Nephron (organoid): Measurements from ENCODE around the gene SLC8A2.

Experiments
- H3K27ac Mint-ChIP-seq, 3 experiments: 2 replicates each; pipeline ENCODE4 v1.8.0; 2020; ENCODE audit warnings: mixed read lengths in 3 of 3, mild to moderate bottlenecking in 2 of 3, moderate library complexity in 1 of 3
- H3K27me3 Mint-ChIP-seq: 2 replicates; pipeline ENCODE4 v1.8.0; 2021; ENCODE audit warnings: low read depth, mild to moderate bottlenecking, moderate library complexity, mixed read lengths
- H3K36me3 Mint-ChIP-seq: 2 replicates; pipeline ENCODE4 v1.8.0; 2020; ENCODE audit warnings: low read depth, mixed read lengths
- H3K4me1 Mint-ChIP-seq: 2 replicates; pipeline ENCODE4 v1.8.0; 2020; ENCODE audit warnings: mixed read lengths
- H3K4me3 Mint-ChIP-seq, 3 experiments: 2 replicates each; pipeline ENCODE4 v1.8.0; 2020; ENCODE audit warnings: mild to moderate bottlenecking in 3 of 3, mixed read lengths in 3 of 3, moderate library complexity in 2 of 3
- H3K9me3 Mint-ChIP-seq: 2 replicates; pipeline ENCODE4 v1.8.0; 2020; ENCODE audit warnings: mixed read lengths
- TF ChIP-seq, protein P1 (sequence below), 3 experiments: fragments of 200-600 bp; sonication (generic); IDR thresholded peaks; one replicate each; pipeline ENCODE4 v1.5.0; 2021; ENCODE audit warnings: antibody characterized with exemption in 3 of 3; ENCODE audit not compliant: unreplicated experiment in 3 of 3

Gene SLC8A2

DNA sequence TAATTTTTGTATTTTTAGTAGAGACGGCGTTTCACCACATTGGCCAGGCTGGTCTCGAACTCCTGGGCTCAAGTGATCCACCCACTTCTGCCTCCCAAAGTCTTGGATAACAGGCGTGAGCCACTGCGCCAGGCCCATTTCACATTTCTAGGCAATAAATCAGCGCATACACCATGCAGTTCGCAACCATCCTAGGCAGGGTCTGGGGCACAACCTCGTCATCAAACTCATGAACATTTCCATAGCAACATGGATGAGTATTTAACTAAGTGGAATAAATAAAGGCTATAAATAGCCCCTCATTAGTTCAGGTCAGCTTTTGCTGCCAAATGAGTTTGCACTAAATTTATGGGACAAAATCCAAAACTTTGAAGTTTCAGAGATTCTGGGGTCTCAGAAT lies 60.6 kb downstream of the SLC8A2 start:
- H3K9me3 Mint-ChIP-seq = no peaks in the 10 kb centered on the region
- H3K27ac Mint-ChIP-seq = no peak overlapping the region
- H3K36me3 Mint-ChIP-seq = peaks cover 37% of the 10 kb centered on the region
- TF ChIP-seq, protein P1, sequence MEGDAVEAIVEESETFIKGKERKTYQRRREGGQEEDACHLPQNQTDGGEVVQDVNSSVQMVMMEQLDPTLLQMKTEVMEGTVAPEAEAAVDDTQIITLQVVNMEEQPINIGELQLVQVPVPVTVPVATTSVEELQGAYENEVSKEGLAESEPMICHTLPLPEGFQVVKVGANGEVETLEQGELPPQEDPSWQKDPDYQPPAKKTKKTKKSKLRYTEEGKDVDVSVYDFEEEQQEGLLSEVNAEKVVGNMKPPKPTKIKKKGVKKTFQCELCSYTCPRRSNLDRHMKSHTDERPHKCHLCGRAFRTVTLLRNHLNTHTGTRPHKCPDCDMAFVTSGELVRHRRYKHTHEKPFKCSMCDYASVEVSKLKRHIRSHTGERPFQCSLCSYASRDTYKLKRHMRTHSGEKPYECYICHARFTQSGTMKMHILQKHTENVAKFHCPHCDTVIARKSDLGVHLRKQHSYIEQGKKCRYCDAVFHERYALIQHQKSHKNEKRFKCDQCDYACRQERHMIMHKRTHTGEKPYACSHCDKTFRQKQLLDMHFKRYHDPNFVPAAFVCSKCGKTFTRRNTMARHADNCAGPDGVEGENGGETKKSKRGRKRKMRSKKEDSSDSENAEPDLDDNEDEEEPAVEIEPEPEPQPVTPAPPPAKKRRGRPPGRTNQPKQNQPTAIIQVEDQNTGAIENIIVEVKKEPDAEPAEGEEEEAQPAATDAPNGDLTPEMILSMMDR (IDR thresholded peaks at IDR 0.05; ENCODE audit: unreplicated experiment in 3 of 3) = no peak
- H3K4me3 Mint-ChIP-seq = no peak overlapping the region
- no peaks in the 10 kb centered on the region for H3K4me1 Mint-ChIP-seq
- H3K27me3 Mint-ChIP-seq = peaks cover 27% of the 10 kb centered on the region

DNA sequence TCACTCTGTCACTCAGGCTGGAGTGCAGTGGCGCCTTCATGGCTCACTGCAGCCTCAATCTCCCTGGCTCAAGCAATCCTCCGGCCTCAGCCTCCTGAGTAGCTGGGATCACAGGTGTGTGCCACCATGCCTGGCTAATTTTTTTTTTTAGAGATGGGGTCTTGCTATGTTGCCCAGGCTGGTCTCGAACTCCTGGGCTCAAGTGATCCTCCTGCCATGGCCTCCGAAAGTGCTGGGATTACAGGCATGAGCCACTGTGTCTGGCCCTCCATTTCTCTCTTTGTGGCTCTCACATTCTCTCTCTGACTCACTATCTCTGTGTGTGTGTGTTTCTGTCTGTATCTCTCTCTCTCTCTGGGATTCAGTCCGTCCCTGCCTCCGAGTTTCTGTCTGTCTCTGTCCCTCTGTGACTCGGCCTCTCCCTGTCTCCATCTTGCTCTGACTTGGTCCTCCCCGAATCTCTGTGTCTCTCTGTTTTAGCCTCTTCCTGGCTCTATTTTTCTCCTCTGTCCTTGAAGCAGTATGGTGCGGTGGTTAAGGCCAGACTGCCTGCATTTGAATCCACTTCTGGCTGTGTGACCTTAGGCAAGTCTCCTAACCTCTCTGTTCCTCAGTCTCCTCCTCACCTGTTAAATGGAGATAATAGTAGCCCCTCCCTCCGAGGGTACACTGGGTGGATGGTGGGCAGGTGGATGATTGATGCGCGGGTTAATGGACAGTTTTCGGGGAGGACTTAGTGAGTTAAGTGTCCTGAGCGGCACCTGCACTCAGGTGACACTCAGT lies 63.3 kb downstream of the SLC8A2 start:
- Mint-ChIP-seq H3K4me3 (no peak overlapping the region), H3K4me1 (no peaks in the 10 kb centered on the region), H3K9me3 (no peaks in the 10 kb centered on the region), H3K27ac (no peak overlapping the region), H3K36me3 (peaks cover 33% of the 10 kb centered on the region), H3K27me3 (peaks cover 25% of the 10 kb centered on the region)
- TF ChIP-seq, protein P1 (IDR thresholded peaks at IDR 0.05; ENCODE audit: unreplicated experiment in 3 of 3) = no peak

DNA sequence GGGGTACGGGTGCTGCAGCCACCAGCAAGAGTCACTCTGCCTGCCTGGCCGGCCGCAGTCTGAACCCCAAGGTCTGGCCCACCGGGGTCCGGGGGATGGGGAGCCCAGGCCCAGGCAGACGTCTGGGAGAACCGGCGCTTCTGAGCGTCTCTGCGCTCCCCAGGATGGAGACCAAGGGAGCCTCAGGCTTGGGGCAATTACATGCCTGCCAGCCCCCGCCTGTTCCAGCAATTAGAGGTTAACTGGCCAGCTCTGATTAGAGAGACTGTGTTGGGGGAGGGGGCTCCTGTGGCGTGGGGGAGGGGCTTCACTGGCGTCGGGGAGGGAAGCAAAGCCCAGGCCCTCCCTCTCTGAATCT lies 64.3 kb downstream of the SLC8A2 start:
- peaks cover 31% of the 10 kb centered on the region for H3K36me3 Mint-ChIP-seq
- peaks cover 25% of the 10 kb centered on the region for H3K27me3 Mint-ChIP-seq
- H3K4me1 Mint-ChIP-seq = no peaks in the 10 kb centered on the region

DNA sequence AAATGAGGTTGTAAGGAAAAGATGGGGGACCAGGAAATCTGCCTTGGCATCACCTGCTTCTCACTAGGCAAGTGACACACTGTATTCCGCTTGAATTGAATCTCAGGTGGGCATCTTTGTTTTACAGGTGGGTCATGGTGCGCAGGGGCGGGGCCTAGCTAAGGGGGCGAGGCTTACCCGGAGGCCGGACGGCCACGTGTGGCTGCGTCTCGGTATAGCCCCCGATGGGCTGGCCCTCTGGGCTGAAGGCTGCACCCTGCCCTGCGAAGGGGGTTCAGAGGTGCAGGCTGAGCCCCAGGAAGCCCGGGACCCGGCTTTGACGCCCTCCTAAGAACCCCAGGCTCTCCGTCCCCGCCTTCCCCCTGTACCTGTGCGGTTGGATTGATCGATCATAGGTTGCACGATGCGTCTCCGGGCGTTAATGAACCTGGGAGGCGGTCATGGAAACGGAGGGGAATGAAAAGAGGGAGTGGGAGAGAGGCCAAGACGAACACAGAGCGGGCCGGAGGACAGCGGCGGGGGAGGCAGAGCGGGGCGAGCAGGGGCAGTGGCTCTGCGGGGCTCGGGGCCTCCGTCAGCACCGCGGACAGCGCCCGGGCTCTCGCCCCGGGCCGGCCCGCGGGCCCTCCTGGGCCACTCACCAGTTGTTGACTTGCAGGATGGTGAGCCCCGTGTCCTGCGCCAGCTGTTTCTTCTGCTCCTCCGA lies 64.8 kb downstream of the SLC8A2 start:
- Mint-ChIP-seq H3K4me1 (no peaks in the 10 kb centered on the region), H3K27ac (no peak overlapping the region), H3K36me3 (peaks cover 31% of the 10 kb centered on the region), H3K9me3 (no peaks in the 10 kb centered on the region), H3K4me3 (no peak overlapping the region), H3K27me3 (peaks cover 25% of the 10 kb centered on the region)
- TF ChIP-seq, protein P1 (IDR thresholded peaks at IDR 0.05; ENCODE audit: unreplicated experiment in 3 of 3) = no peak

More for the DNA sequence above, 64.3 kb downstream of the SLC8A2 start:
- H3K9me3 Mint-ChIP-seq = no peaks in the 10 kb centered on the region
- H3K27ac Mint-ChIP-seq = no peak overlapping the region
- TF ChIP-seq, protein P1 (IDR thresholded peaks at IDR 0.05; ENCODE audit: unreplicated experiment in 3 of 3) = no peak
- H3K4me3 Mint-ChIP-seq = no peak overlapping the region

DNA sequence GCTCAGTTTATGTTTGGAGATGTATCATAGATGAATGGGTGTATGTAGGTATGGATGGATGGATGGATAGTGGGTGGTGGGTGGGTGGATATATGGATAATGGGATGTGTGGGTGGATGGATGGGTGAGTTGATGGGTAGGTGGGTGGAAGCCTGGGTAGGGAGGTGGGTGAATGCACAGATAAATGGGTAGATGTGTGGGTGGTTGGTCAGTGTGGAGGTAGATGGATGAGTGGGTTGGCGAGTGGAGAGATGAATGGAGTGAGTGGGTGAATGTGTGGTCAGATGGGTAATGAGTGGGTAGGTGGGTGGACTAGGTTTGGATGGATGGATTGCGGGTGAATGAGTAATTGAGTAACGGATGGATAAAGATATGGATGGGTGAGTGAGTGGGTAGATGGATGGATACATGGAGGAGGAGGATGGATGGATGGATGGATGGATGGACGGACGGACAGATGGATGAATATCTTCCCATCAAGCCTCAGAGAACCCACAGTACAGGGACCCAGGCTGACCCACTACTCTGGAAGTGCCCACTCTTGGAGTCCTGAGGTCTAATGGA lies 65.8 kb downstream of the SLC8A2 start:
- peaks cover 31% of the 10 kb centered on the region for H3K36me3 Mint-ChIP-seq
- TF ChIP-seq, protein P1 (IDR thresholded peaks at IDR 0.05; ENCODE audit: unreplicated experiment in 3 of 3) = no peak
- no peak overlapping the region for H3K27ac Mint-ChIP-seq
- H3K4me3 Mint-ChIP-seq = no peak overlapping the region
- H3K9me3 Mint-ChIP-seq = no peaks in the 10 kb centered on the region
- no peaks in the 10 kb centered on the region for H3K4me1 Mint-ChIP-seq
- peaks cover 25% of the 10 kb centered on the region for H3K27me3 Mint-ChIP-seq
